NOMO-1 (cell line): Measurements from ENCODE around the gene RABEP1.
"Not testable (repeated sequence)": the region's sequence is repeated elsewhere in the genome, so short reads cannot be mapped to it uniquely, and the experiment has no call there.

Experiments
- DNase-seq, 2 experiments: peaks; one replicate each; lab custom pipeline; 2025; ENCODE audit not compliant: unreplicated experiment in 2 of 2; lab: John Stamatoyannopoulos, UW

RABEP1 gene

GRCh38 chr17:5419959-5420653, 138.0 kb downstream of the RABEP1 start, which contains the start of gene RPAIN:
RPAIN (plus strand) TSS chr17:5420182; CDS start chr17:5420211, 29 bp downstream.
- DNase-seq: peak; percentile 90 to 93

GRCh38 chr17:5422505-5422904, 140.4 kb downstream of the RABEP1 start:
- DNase-seq: no peak

DNA sequence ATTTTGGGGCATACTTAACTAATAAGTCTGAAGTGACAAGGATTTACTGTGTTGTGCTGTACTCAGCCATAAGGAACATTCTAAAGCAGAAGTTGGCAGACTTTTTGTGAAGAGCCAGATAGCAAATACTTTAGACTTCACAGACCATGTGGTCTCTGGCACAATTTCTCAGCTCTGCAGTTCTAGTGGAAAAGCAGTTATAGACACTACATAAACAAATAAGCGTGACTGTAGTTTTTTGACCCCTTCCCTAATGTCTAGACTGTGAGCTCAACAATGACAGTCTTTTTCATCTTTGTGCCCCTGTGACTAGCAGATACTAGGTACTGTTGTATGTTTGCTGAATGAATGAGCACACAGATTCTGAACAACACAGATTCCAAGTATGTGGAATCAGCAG, 142.8 kb downstream of the RABEP1 start:
- no peak for DNase-seq

DNA sequence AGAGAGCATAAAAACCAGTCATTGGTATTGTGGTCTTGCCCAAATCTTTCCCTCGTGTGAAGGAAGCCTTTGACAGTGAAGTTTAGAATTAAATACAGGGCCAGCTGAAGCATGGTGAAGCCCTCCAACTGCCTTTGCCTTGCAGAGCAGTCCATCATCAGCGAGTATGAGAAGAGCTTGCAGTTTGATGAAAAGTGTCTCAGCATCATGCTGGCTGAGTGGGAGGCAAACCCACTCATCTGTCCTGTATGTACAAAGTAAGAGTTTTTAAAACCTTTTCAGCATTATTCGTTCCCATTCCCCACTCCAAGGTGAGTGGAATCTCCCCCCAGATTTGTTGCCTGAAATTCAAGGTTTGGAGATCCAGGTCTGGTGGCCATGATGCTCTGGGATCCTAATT, 143.7 kb downstream of the RABEP1 start:
- DNase-seq: no peak

DNA sequence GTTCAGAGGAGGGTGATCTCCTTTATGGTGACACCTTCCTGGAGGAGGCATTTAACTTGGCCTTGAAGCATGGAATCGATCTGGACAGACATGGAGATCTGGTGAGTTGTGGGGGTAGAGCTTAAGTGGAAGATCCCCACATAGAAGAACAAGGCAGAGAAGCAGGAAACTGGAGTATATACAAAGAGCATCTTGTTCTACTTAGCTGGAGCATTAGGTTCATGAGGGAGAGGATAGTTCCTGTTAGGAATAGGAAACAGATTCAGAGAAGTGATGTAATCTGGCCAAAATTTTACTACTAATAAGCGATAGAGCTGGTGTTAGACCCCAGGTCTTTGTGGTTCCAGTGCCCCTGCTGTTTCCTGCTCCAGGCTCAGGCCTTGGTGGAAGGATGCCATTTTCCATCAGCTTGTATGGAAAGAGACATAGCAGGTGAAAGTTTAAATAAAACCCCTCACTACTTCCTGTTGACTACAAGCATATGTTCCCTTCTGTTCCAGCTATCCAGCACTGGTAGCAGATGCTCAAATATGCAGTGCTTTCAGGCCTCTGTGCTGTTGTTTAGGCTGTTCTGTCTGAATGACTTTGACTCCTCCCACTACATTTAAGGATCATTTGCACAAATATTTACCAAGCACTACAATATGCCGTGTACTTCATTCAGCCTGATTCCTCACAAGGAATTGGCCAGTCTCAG, 147.3 kb downstream of the RABEP1 start:
- no peak for DNase-seq

- no peak for DNase-seq
Observed at GRCh38 chr17:5430413-5430999, 148.4 kb downstream of the RABEP1 start.

DNA sequence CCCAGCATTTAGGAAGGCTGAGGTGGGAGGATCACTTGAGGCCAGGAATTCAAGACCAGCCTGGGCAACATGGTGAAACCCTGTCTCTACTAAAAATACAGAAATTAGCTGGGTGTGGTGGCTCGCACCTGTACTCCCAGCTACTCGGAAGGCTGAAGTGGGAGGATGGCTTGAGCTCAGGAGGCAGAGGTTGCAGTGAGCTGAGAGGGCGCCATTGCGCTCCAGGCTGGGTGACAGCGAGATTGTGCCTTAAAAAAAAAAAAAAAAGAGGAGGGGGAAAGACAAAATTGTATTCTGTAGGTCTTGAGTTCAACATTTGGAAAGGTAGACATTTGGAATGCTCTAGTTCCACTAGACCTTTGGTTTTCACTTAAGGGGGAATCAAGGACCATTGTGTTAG, 149.2 kb downstream of the RABEP1 start:
- DNase-seq: not testable (repeated sequence)

DNA sequence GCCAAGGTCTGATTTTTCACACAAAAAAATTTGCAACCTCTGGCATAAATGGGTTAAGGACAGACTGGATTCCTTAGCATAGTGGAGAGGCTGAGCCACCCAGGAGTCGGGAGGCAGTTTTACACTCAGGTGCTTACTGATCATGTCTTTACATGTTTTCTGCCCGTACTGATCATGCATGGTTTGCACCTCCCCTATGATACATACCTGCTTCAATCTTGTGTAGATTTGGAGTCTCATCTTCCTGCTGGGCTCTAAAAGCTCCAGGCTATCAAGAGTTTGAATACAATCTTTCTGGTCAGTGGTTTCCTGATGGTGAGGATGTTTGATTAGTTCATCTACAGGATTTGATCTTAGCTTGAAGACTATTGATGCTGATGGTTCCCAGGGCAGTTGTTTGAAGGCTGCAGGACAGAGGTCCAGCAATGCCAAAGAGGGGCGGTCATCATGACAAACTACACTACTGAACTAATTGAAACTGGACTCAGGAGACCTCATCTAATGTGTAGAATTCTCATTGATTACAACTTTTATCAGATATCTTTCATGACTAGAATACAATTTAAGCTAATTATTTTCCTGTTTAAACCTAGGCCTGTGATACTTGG, 150.0 kb downstream of the RABEP1 start:
- no peak for DNase-seq

GRCh38 chr17:5434984-5435383, 152.9 kb downstream of the RABEP1 start:
- DNase-seq: no peak
